WI38 (cell line): ENCODE measurements around the gene SMIM14.
"Not testable (repeated sequence)": the region's sequence is repeated elsewhere in the genome, so short reads cannot be mapped to it uniquely, and the experiment has no call there.

Source experiments
- H3K4me3 ChIP-seq: 2 replicates; pipeline ENCODE4 v1.5.1; 2011; ENCODE audit warnings: low read depth, mild to moderate bottlenecking, control low read depth, low read length
- TF ChIP-seq, protein P1 (sequence below): IDR thresholded peaks from 2 replicates; pipeline ENCODE4 v1.5.1; 2012; ENCODE audit warnings: low read depth, mild to moderate bottlenecking, control low read depth, low read length

The SMIM14 gene

DNA sequence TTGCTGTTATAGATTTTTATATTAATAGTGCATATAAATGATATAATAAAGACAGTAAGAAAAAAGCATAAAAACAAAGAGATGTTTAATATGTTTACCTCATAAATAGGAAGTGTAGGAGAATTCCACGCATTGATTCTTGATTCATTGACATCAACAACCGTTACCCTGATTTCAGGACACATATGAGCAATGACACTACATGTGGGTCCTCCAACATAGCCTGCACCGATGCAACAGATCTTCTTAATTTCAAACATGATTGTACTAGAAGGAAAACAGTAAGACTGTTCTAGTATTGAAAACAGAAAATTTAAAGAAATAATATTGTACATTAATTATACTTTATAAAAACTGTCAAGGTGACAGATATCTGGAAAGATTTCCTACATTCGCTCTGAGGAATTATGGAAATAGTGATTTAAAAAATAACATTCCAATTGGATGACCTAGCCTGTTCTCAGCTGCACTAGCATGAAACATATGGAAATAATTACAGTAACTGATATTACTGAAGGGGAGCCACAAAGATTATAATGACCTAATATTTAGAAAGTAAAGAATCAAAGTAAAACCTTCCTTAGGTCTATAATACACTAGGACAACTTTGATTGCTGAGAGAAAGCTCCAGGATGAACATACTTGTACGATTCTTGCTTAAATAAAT lies 117.3 kb downstream of the SMIM14 start:
- no peak overlapping the region for H3K4me3 ChIP-seq
- TF ChIP-seq, protein P1, sequence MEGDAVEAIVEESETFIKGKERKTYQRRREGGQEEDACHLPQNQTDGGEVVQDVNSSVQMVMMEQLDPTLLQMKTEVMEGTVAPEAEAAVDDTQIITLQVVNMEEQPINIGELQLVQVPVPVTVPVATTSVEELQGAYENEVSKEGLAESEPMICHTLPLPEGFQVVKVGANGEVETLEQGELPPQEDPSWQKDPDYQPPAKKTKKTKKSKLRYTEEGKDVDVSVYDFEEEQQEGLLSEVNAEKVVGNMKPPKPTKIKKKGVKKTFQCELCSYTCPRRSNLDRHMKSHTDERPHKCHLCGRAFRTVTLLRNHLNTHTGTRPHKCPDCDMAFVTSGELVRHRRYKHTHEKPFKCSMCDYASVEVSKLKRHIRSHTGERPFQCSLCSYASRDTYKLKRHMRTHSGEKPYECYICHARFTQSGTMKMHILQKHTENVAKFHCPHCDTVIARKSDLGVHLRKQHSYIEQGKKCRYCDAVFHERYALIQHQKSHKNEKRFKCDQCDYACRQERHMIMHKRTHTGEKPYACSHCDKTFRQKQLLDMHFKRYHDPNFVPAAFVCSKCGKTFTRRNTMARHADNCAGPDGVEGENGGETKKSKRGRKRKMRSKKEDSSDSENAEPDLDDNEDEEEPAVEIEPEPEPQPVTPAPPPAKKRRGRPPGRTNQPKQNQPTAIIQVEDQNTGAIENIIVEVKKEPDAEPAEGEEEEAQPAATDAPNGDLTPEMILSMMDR, result no peak

DNA sequence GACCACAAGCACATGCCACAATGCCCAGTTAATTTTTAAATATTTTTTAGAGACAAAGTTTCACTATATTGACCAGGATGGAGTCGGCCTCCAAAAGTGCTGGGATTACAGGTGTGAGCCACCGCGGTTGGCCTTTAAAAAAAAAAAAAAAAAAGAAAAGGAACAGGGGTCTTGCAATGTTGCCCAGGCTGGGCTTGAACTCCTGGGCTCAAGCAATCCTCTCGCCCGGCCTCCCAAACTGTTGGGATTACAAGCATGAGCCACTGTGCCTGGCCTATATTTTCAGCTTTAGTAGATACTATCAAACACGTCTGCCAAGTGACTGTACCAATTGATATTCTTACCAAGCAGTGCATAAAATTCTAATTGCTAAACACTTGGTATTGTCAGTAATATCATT lies 120.2 kb downstream of the SMIM14 start:
- H3K4me3 ChIP-seq, result no peak overlapping the region
- TF ChIP-seq, protein P1, result no peak

DNA sequence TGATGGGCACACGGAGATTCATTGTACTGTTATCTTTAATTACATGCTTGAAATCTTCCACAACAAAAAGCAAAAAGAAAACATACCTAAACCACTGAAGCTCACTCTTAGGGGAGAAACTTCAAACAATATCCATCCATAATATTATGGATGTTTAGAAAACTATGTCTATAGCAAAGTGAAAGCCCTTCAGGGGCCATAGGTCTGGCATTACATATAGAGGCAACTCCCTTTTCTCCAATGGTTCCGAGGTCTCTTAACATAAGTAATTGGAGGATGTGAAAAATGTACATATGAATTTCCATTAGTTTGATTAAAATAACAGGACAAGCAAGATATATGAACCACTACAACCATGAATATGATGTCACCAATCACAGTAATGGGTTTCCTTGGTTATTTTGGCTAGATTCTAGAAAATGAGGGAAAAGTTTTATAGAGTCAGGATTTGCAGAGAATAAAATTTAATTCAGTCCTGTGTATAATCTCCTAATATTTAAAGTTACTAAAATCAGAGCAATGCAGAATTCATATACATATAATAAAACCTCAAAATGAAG lies 122.2 kb downstream of the SMIM14 start:
- TF ChIP-seq, protein P1, result no peak

DNA sequence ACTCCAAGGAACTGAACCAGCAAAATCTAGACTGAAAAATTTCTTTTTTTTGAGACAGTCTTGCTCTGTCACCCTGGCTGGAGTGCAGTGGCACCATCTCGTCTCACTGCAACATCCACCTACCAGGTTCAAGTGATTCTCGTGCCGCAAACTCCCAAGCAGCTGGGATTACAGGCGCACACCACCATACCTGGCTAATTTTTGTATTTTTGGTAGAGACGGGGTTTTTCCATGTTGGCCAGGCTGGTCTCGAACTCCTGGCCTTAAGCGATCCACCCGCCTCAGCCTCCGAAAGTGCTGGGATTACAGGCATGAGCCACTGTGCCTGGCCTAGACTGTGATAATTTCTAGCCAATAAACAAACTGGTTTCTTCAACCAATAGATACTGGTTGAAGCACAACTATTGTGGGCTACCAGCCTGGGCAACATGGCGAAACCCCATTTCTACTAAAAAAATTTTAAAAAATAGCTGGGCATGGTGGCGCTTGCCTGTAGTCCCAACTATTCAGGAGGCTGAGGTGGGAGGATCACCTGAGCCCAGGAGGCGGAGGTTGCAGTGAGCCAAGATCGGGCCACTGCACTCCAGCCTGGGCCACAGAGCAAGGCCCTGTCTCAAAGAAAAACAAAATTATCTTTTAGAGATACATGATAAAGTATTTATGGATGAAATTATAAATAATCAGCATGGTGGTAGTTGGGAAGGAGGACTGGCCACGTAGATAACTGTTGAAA lies 122.8 kb downstream of the SMIM14 start:
- not testable (repeated sequence) for H3K4me3 ChIP-seq

More for the DNA sequence above, 122.2 kb downstream of the SMIM14 start:
- no peak overlapping the region for H3K4me3 ChIP-seq

DNA sequence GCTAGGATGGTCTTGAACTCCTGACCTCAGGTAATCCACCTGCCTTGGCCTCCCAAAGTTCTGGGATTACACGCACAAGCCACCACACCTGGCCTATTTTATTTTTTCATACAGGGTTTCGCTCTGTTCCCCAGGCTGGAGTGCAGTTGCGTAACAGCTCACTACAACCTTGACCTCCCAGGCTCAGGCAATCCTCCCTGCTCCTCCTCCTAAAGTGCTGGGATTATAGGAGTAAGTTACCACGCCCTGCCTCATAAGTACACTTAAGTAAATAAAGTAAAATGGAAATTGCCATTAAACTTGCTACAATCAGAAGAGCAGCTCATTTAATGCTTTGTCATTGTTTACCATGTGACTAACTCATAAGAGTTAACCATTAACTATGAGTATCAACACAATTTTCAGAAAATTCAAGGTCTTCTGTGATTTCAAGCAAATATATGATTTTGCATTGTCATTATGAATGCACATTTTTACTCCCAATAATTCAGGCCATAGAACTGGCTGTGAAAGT lies 123.7 kb downstream of the SMIM14 start:
- TF ChIP-seq, protein P1, result no peak

DNA sequence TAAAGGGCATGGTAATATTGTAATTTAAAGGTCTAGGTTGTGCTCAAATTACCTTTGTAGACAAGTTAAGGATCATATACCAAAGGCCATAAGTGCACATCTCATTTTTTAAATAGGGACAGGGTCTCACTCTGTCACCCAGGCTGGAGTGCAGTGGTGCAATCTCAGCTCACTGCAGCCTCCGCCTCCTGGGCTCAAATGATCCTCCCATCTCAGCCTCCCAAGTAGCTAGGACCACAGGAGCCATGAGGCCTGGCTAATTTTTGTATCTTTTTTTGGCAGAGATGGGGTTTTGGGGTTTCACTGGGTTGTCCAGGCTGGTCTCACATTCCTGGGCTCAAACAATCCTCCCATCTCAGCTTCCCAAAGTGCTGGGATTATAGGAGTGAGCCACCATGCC lies 124.4 kb downstream of the SMIM14 start:
- not testable (repeated sequence) for H3K4me3 ChIP-seq

More for the DNA sequence above, 123.7 kb downstream of the SMIM14 start:
- no peak overlapping the region for H3K4me3 ChIP-seq

DNA sequence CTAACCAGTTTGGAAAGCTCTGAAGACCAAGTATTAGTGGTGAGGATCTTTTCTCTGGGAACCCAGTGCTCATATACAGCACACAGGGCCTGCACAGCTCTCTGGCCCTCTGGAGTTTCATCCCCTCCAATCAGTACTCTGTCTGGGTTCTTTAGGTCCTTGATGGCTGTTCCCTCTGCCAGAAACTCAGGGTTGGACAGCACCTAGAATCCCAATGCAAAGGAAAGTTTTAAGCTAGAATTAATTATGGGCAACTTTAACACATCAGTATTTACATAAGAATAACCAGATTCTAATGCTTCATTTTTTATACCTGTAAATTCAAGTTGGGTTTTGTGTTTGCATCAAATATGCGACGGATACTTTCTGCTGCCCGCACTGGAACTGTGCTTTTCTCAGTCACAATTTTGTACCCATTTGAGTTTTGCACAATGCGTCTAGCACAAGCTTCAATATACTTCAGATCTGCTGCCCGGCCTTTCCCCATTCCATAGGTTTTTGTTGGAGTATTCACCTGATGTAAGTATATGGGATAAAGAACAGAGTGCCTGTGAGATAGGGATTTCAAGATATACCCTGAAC lies 128.2 kb downstream of the SMIM14 start:
- TF ChIP-seq, protein P1, result no peak
- H3K4me3 ChIP-seq, result no peak overlapping the region

DNA sequence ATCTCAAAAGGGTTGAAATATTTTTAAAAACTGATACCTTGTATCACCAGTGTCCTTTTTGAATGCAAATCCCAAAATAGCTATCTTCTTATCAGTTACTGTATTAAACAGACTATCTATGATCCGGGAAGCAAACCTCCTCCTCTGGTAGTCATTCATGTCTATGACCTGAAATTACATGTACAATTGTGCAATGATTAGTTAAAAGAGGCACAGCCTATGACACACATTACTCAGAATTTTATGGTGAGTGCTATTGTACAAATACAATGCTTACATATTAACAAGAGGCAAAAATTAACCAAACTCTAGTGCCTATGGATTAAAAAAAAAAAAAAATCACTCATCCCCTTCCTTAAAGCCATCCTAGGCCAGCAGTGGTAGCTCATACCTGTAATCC lies 133.1 kb downstream of the SMIM14 start:
- TF ChIP-seq, protein P1, result no peak
- no peak overlapping the region for H3K4me3 ChIP-seq
